HAP-1 (cell line): ENCODE measurements around the gene GIPC1.
A peak's percentile ranks its signal among the peaks of the same experiment; 100 is the strongest.

Experiments used
- DNase-seq, 2 experiments: peaks; one replicate each; pipeline ENCODE4 v3.0.0-alpha.2; 2016 to 2020; ENCODE audit warnings: low spot score in 2 of 2
- H3K27me3 ChIP-seq: fragments of 250-450 bp; sonication (Bioruptor Pico); 2 replicates; pipeline ENCODE4 v1.5.1; 2020; ENCODE audit warnings: low read depth, mild to moderate bottlenecking, moderate library complexity
- H3K36me3 ChIP-seq: fragments of 250-450 bp; sonication (Bioruptor Pico); replicated peaks from 2 replicates; pipeline ENCODE4 v1.5.1; 2020; ENCODE audit warnings: mild to moderate bottlenecking
- H3K4me1 ChIP-seq: fragments of 250-450 bp; sonication (Bioruptor Pico); 2 replicates; pipeline ENCODE4 v1.5.1; 2020; ENCODE audit warnings: mild to moderate bottlenecking
- H3K4me3 ChIP-seq: fragments of 250-450 bp; sonication (Bioruptor Pico); 2 replicates; pipeline ENCODE4 v1.5.1; 2020; ENCODE audit warnings: mild to moderate bottlenecking, moderate library complexity
- H3K9me3 ChIP-seq: fragments of 250-450 bp; sonication (Bioruptor Pico); 2 replicates; pipeline ENCODE4 v1.5.1; 2020; ENCODE audit warnings: mild to moderate bottlenecking, moderate library complexity
- in situ Hi-C: fragments of 300-500 bp; cut with MboI; formaldehyde crosslinking; loops from 3 replicates; pipeline ENCODE4 v1.14.3; 2020; ENCODE audit warnings: low sequenced_read_pairs, inconsistent platforms, mixed read lengths

GIPC1 gene

GRCh38 chr19:14494411-14494810 is 1.5 kb downstream of the GIPC1 start:
- Histone ChIP-seq H3K4me1 (peaks cover 5% of the 10 kb centered on the region), H3K27me3 (no peaks in the 10 kb centered on the region), H3K9me3 (no peaks in the 10 kb centered on the region), H3K4me3 (peak overlapping the region; percentile 55), H3K36me3 (peaks cover 12% of the 10 kb centered on the region)
- DNase-seq: no peak
- in situ Hi-C loops: no loop called here

DNA sequence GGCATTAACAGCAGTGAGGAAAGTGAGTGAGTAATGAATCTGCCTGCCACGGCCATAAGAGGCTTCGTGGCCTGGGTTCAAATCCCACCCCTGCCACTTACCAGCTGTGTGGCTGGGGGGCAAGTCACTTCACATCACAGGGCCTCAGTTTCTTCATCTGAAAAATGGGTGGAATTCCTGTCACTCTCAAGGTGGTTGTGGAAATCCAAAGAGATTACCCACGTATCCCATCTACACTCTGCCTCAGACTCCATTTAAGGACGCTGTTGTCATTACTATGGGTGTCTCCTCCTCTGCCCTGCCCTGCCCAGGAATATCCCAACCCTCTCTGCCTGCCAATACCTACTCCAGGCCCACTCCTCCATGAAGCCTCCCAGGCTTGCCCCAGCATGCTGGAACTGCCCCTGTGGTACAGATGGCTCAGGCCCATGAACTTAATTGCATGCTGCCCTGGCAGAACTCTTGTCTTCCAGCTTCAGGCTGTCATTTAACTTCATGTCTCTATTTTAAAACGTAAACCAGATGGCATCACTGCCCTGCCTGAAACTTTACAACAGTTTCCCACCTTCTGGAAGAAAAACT is 3.1 kb downstream of the GIPC1 start:
- H3K36me3 ChIP-seq: peaks cover 21% of the 10 kb centered on the region
- DNase-seq: no peak
- H3K4me1 ChIP-seq: peaks cover 5% of the 10 kb centered on the region
- H3K27me3 ChIP-seq: no peaks in the 10 kb centered on the region
- in situ Hi-C loops: no loop called here
- no peak overlapping the region for H3K4me3 ChIP-seq
- H3K9me3 ChIP-seq: no peaks in the 10 kb centered on the region

DNA sequence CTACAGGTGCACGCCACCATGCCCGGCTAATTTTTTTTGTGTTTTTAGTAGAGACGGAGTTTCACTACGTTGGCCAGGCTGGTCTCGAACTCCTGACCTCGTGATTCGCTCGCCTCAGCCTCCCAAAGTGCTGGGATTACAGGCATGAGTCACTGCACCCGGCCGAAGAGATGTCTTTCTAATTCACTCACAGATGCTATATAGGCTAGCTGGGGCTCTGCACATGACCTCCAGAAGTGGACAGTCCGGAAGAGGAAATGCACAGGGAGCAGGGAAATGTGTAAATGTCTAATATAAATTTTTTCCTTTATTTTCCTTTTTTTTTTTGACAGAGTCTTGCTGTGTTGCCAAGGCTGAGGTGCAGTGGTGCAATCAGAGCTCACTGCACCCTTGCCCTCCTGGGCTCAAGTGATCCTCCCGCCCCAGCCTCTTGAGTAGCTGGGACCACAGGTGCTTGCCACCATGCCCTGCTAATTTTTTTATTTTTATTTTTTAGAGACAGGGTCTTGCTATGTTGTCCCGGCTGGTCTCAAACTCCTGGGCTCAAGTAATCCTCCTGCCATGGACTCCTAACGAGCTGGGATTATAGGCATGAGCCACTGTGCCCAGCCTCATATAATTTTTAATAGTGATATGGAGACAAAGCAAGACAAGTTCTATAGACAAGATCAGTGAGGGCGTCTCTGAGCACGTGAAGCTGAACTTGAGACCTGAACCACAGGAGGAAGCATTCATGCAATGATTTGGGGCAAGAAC is 8.4 kb downstream of the GIPC1 start:
- H3K27me3 ChIP-seq: no peaks in the 10 kb centered on the region
- H3K36me3 ChIP-seq: peaks cover 23% of the 10 kb centered on the region
- H3K4me3 ChIP-seq: no peak overlapping the region
- no peak for DNase-seq
- in situ Hi-C loops: no loop called here
- no peaks in the 10 kb centered on the region for H3K9me3 ChIP-seq
- H3K4me1 ChIP-seq: no peaks in the 10 kb centered on the region

- no peaks in the 10 kb centered on the region for H3K4me1 ChIP-seq
- H3K9me3 ChIP-seq: no peaks in the 10 kb centered on the region
- H3K27me3 ChIP-seq: no peaks in the 10 kb centered on the region
- in situ Hi-C loops: no loop called here
- peaks cover 29% of the 10 kb centered on the region for H3K36me3 ChIP-seq
- no peak overlapping the region for H3K4me3 ChIP-seq
- DNase-seq: no peak
These were observed 13.6 kb downstream of the GIPC1 start for GRCh38 chr19:14482172-14482941.

- DNase-seq: no peak
- no peak overlapping the region for H3K4me3 ChIP-seq
- H3K9me3 ChIP-seq: no peaks in the 10 kb centered on the region
- in situ Hi-C loops: no loop called here
- H3K36me3 ChIP-seq: peaks cover 29% of the 10 kb centered on the region
- H3K27me3 ChIP-seq: no peaks in the 10 kb centered on the region
- H3K4me1 ChIP-seq: no peaks in the 10 kb centered on the region
These were observed 15.2 kb downstream of the GIPC1 start for GRCh38 chr19:14480700-14481079.

- in situ Hi-C loops: no loop called here
- no peaks in the 10 kb centered on the region for H3K9me3 ChIP-seq
- peaks cover 29% of the 10 kb centered on the region for H3K36me3 ChIP-seq
- DNase-seq: peak; percentile 52 to 80
- H3K4me3 ChIP-seq: no peak overlapping the region
- H3K27me3 ChIP-seq: no peaks in the 10 kb centered on the region
- 0 out of 2 replicates have a peak, but pooled peaks cover 2% of the 10 kb centered on the region for H3K4me1 ChIP-seq
These were observed 15.8 kb downstream of the GIPC1 start for GRCh38 chr19:14479975-14480699.

DNA sequence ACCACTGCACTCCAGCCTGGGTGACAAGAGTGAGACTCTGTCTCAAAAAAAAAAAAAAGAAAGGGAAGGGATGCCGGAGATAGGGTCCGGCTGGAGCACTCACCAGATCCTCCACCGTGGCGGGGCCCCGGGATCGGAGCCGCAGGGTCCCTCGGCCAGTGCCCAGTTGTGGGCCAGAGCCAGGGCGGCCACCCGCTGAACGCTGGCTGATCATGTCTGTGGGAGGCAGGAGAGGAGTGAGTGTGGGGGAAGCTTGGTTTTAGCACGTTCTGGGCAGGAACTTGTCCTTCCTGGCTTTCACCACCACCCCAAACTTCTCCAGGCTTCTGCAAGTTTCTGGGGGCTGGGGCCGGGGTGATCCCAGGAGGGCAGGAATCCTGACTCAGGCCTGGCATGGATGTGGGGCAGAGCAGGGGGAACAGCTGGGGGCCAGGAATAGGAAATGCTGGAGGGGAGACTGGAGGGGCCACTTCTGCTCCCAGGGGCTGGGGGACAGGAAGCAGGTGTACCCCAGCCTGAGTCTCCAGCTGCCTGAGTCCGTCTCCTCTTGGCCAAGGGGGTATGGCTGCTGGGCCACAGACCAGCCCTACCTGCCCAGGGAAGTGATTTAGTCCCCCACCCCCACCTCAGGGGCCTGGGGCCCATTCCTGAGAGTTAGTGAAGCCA is 16.5 kb downstream of the GIPC1 start:
- no peak for DNase-seq
- Histone ChIP-seq H3K4me3 (no peak overlapping the region), H3K9me3 (no peaks in the 10 kb centered on the region), H3K27me3 (no peaks in the 10 kb centered on the region), H3K36me3 (peaks cover 29% of the 10 kb centered on the region), H3K4me1 (0 out of 2 replicates have a peak, but pooled peaks cover 2% of the 10 kb centered on the region)
- in situ Hi-C loops: no loop called here

- in situ Hi-C loops: no loop called here
- no peak for DNase-seq
- Histone ChIP-seq H3K9me3 (no peaks in the 10 kb centered on the region), H3K36me3 (peaks cover 29% of the 10 kb centered on the region), H3K27me3 (no peaks in the 10 kb centered on the region), H3K4me3 (no peak overlapping the region), H3K4me1 (0 out of 2 replicates have a peak, but pooled peaks cover 2% of the 10 kb centered on the region)
These were observed 17.8 kb downstream of the GIPC1 start for GRCh38 chr19:14478113-14478545.

DNA sequence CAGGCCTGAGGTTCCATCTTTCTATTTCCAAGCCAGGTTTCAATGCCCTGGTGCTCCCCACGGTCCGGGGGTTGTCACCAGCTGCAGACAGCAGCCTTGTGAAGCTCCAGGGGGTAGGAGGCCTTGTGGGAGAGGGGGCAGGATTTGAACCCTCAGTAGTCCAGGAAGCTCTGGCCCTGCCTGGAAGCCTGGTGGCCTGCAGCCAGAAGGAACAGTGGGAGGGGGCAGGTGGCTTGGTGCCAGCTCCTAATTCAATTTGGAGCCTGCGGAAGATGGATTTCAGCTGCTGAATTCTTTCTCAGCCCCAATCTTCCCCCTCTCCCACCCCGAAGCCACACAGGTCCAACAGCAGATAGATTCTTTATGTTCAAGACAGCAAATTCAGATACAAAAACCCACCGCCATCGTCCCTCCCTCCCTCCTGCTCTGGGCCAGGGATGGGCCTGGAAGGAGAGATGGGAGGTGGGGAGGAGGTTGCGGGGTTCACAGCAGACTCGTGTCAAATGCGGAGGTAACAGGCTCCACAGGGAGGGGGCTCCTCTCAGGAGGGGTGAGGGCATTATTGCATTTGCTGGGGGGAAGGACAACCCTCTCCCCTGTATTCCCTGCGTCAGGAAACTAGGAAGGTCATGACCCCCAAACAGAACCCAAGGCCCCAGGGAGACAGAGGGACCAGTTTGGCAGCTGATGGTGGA is 18.4 kb downstream of the GIPC1 start:
- Histone ChIP-seq H3K27me3 (no peaks in the 10 kb centered on the region), H3K4me1 (peaks cover 2% of the 10 kb centered on the region; the same call in 1 of the 2 replicates), H3K36me3 (peaks cover 29% of the 10 kb centered on the region), H3K4me3 (no peak overlapping the region), H3K9me3 (no peaks in the 10 kb centered on the region)
- in situ Hi-C loops: no loop called here
- no peak for DNase-seq

DNA sequence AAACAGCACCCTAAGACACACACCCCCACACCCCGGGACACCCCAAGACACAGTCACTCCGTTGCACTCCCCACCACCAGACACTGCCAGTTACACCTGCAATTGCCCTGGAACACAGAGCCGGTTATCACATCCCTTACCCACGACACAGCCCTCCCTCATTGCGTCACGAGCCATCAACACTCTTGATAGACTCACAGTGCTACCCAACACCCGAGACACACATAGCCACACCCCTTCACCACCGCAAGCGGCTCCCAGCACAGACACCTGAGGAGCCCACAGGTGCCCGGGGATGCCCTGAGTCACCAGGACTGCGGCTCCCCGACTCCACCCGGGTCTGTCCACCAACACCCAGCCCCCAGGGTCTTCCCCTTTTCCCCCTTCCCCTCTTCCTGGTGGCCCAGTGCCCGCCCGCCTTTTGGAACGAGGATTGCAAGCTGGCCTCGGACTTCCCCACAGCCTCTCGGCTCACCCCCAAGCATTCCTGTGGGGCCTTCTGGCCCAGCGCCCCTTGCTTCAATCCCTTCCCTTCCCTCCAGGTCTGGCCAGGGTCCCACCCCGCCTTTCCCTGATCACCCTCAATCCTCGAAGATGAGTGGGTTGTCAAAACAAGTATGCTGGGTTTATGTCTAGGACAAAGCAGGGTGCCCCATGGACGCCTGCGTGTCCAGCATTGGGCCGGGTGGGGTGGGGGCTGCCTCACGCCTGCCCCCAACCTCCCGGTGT is 19.1 kb downstream of the GIPC1 start:
- Histone ChIP-seq H3K4me1 (peaks cover 7% of the 10 kb centered on the region), H3K4me3 (no peak overlapping the region), H3K27me3 (no peaks in the 10 kb centered on the region), H3K36me3 (peaks cover 29% of the 10 kb centered on the region), H3K9me3 (no peaks in the 10 kb centered on the region)
- in situ Hi-C loops: no loop called here
- DNase-seq: no peak

DNA sequence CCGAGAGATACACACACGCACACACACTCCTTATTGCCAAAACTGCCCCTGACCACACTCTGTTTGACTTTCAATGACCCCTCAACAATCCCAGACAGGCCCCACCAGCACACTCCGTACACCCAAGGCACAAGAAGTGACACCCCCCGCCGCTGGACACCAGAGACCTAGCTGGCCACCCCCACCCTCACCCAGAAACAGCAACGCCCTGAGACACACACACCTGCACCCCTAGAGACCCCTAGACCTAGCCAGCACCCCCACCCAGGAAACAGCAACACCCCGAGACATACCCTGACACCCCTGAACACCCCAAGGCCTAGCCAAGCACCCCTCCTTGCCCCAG is 19.6 kb downstream of the GIPC1 start:
- Histone ChIP-seq H3K9me3 (no peaks in the 10 kb centered on the region), H3K4me1 (peaks cover 7% of the 10 kb centered on the region), H3K4me3 (no peak overlapping the region), H3K36me3 (peaks cover 29% of the 10 kb centered on the region), H3K27me3 (no peaks in the 10 kb centered on the region)
- in situ Hi-C loops: no loop called here
- no peak for DNase-seq

GRCh38 chr19:14475251-14476073 is 20.5 kb downstream of the GIPC1 start, which contains the start of gene PTGER1:
Gene PTGER1, minus strand, starts transcription at chr19:14475354. Its CDS starts 1,034 bp downstream, at chr19:14474320.
- H3K36me3 ChIP-seq: peaks cover 28% of the 10 kb centered on the region
- H3K4me3 ChIP-seq: 0 out of 2 replicates have a peak within 1 kb of the TSS, but pooled peaks have one; percentile 6
- peak in 1 of 2 experiments; percentile 62 for DNase-seq
- peaks cover 7% of the 10 kb centered on the region for H3K4me1 ChIP-seq
- no peaks in the 10 kb centered on the region for H3K9me3 ChIP-seq
- H3K27me3 ChIP-seq: no peaks in the 10 kb centered on the region
- in situ Hi-C loops: no loop called here
